Caco-2 (cell line): Measurements from ENCODE around the gene SERTAD2. TPM values are rescaled to one million over a fixed set of nuclear protein-coding genes. Genes with fewer than 3 reads are reported as not detected.

Source experiments
- BruUV-seq: library from RNA; stranded (reverse); fragments of 400-500 nt; replicated peaks from 2 replicates; lab custom pipeline; 2021; lab: Mats Ljungman, UMichigan
- CTCF ChIA-PET: fragments of 300-600 bp; sonication (Branson Sonifier 250); formaldehyde crosslinking; loops from one replicate; lab custom pipeline; 2022; ENCODE audit warnings: antibody characterized with exemption; lab: Charles Lee
- POLR2A ChIA-PET: fragments of 300-600 bp; sonication (Branson Sonifier 250); formaldehyde crosslinking; loops from one replicate; lab custom pipeline; 2022; ENCODE audit warnings: antibody characterized with exemption; lab: Charles Lee
- DNase-seq, 2 experiments: peaks; one replicate each; pipeline versions ENCODE4 v3.0.0 to v3.0.0-alpha.2; 2020 to 2022
- H3K27me3 ChIP-seq: replicated peaks from 2 replicates; pipeline ENCODE4 v1.6.0; 2011; ENCODE audit warnings: low read length; ENCODE audit not compliant: control insufficient read depth, insufficient read depth
- H3K36me3 ChIP-seq: 2 replicates; pipeline ENCODE4 v1.5.1; 2011; ENCODE audit warnings: low read length; ENCODE audit not compliant: control insufficient read depth, insufficient read depth
- H3K4me1 ChIP-seq: fragments of 250-450 bp; sonication (Bioruptor Pico); 2 replicates; pipeline ENCODE4 v1.5.1; 2020; ENCODE audit warnings: mild to moderate bottlenecking
- H3K4me3 ChIP-seq: 2 replicates; pipeline ENCODE4 v1.5.1; 2011; ENCODE audit warnings: low read depth, mild to moderate bottlenecking, control low read depth, low read length
- H3K9me3 ChIP-seq: fragments of 250-450 bp; sonication (Bioruptor Pico); 2 replicates; pipeline ENCODE4 v1.5.1; 2020; ENCODE audit warnings: mild to moderate bottlenecking, moderate library complexity
- H3K27ac Mint-ChIP-seq: one replicate; pipeline ENCODE4 v1.8.0; 2022; ENCODE audit warnings: mixed read lengths; ENCODE audit not compliant: unreplicated experiment
- H3K27me3 Mint-ChIP-seq: one replicate; pipeline ENCODE4 v1.8.0; 2022; ENCODE audit warnings: mixed read lengths; ENCODE audit not compliant: insufficient read depth, unreplicated experiment
- H3K36me3 Mint-ChIP-seq: one replicate; pipeline ENCODE4 v1.8.0; 2022; ENCODE audit warnings: mild to moderate bottlenecking, mixed read lengths; ENCODE audit not compliant: insufficient read depth, unreplicated experiment
- H3K4me1 Mint-ChIP-seq: one replicate; pipeline ENCODE4 v1.8.0; 2022; ENCODE audit warnings: low read depth, mixed read lengths; ENCODE audit not compliant: unreplicated experiment
- H3K4me3 Mint-ChIP-seq: one replicate; pipeline ENCODE4 v1.8.0; 2022; ENCODE audit warnings: mild to moderate bottlenecking, moderate library complexity, mixed read lengths; ENCODE audit not compliant: unreplicated experiment
- H3K9me3 Mint-ChIP-seq: one replicate; pipeline ENCODE4 v1.8.0; 2022; ENCODE audit warnings: mixed read lengths; ENCODE audit not compliant: unreplicated experiment
- CTCF ChIP-seq, 2 experiments: fragments of 200-600 bp in 1 of 2; IDR thresholded peaks; 1 replicate in 1 of 2; 2 replicates in 1 of 2; pipeline versions ENCODE4 v1.5.1 to v1.8.0; 2011 to 2022; ENCODE audit warnings: antibody characterized with exemption in 1 of 2, control low read depth in 1 of 2, inconsistent platforms in 1 of 2, low read depth in 1 of 2, low read length in 1 of 2, mild to moderate bottlenecking in 1 of 2, moderate library complexity in 1 of 2; ENCODE audit not compliant: insufficient read depth in 1 of 2, severe bottlenecking in 1 of 2, unreplicated experiment in 1 of 2
- intact Hi-C: fragments of 100-400 bp; cut with micrococcal nuclease; formaldehyde crosslinking; loops from one replicate; pipeline ENCODE4 v1.10.0; 2022; ENCODE audit not compliant: unreplicated experiment
- total RNA-seq: library from RNA; stranded (reverse); gene quantifications from 2 replicates; pipeline ENCODE4 v1.2.3, GENCODE V29; 2022

SERTAD2 gene
- total RNA-seq, 1 experiment from 2014 or later = 25.8 TPM

GRCh38 chr2:64624108-64624610 lies 29.6 kb downstream of the SERTAD2 start:
- no peaks in the 10 kb centered on the region for H3K9me3 ChIP-seq
- intact Hi-C loops = no loop called here
- Mint-ChIP-seq H3K4me1 (peaks cover 7% of the 10 kb centered on the region), H3K27me3 (no peaks in the 10 kb centered on the region), H3K27ac (no peak overlapping the region), H3K36me3 (peaks cover 6% of the 10 kb centered on the region), H3K9me3 (no peaks in the 10 kb centered on the region), H3K4me3 (no peak overlapping the region)
- TF ChIP-seq CTCF (IDR thresholded peaks at IDR 0.05; ENCODE audit: insufficient read depth in 1 of 2, low read depth in 1 of 2, low read length in 1 of 2, severe bottlenecking in 1 of 2, unreplicated experiment in 1 of 2) = no peak
- CTCF ChIA-PET = interaction anchor here (1.7 kb wide), 1 partner anchor 100 kb away, joined by 7 read pairs; the partner anchor contains the start of gene AFTPH
- POLR2A ChIA-PET = no interaction called here
- DNase-seq = no peak
- no peaks in the 10 kb centered on the region for H3K36me3 ChIP-seq
- H3K4me3 ChIP-seq = no peak overlapping the region
- no peaks in the 10 kb centered on the region; the same call in 1 of the 2 replicates for H3K27me3 ChIP-seq
- no TSS peak for BruUV-seq
- no peaks in the 10 kb centered on the region for H3K4me1 ChIP-seq

GRCh38 chr2:64623242-64623850 lies 30.4 kb downstream of the SERTAD2 start:
- Histone ChIP-seq H3K36me3 (no peaks in the 10 kb centered on the region), H3K4me1 (no peaks in the 10 kb centered on the region), H3K27me3 (no peaks in the 10 kb centered on the region; the same call in 1 of the 2 replicates), H3K9me3 (no peaks in the 10 kb centered on the region), H3K4me3 (no peak overlapping the region)
- TF ChIP-seq CTCF (IDR thresholded peaks at IDR 0.05; ENCODE audit: insufficient read depth in 1 of 2, low read depth in 1 of 2, low read length in 1 of 2, severe bottlenecking in 1 of 2, unreplicated experiment in 1 of 2) = no peak
- ChIA-PET CTCF (interaction anchor here (0.6 kb wide), 1 partner anchor 410 kb away, joined by 4 read pairs; no protein-coding TSS in a partner anchor), POLR2A (no interaction called here)
- Mint-ChIP-seq H3K9me3 (no peaks in the 10 kb centered on the region), H3K4me3 (no peak overlapping the region), H3K27me3 (no peaks in the 10 kb centered on the region), H3K27ac (peak overlapping the region; percentile 16), H3K36me3 (peaks cover 4% of the 10 kb centered on the region), H3K4me1 (peaks cover 7% of the 10 kb centered on the region)
- intact Hi-C loops = no loop called here
- no TSS peak for BruUV-seq
- DNase-seq = no peak

GRCh38 chr2:64622443-64623241 lies 31.1 kb downstream of the SERTAD2 start:
- no TSS peak for BruUV-seq
- intact Hi-C loops = no loop called here
- no peak for TF ChIP-seq CTCF (IDR thresholded peaks at IDR 0.05; ENCODE audit: insufficient read depth in 1 of 2, low read depth in 1 of 2, low read length in 1 of 2, severe bottlenecking in 1 of 2, unreplicated experiment in 1 of 2)
- Mint-ChIP-seq H3K4me3 (no peak overlapping the region), H3K4me1 (peaks cover 7% of the 10 kb centered on the region), H3K27me3 (no peaks in the 10 kb centered on the region), H3K27ac (peak overlapping the region; percentile 16), H3K9me3 (no peaks in the 10 kb centered on the region), H3K36me3 (peaks cover 4% of the 10 kb centered on the region)
- ChIA-PET CTCF (interaction anchor here (0.6 kb wide), 1 partner anchor 411 kb away, joined by 4 read pairs; no protein-coding TSS in a partner anchor), POLR2A (no interaction called here)
- Histone ChIP-seq H3K9me3 (no peaks in the 10 kb centered on the region), H3K36me3 (no peaks in the 10 kb centered on the region), H3K4me1 (no peaks in the 10 kb centered on the region), H3K27me3 (no peaks in the 10 kb centered on the region; the same call in 1 of the 2 replicates), H3K4me3 (no peak overlapping the region)
- DNase-seq = no peak
